ENCODE data around the gene BAZ2B. TPM values are rescaled to one million over a fixed set of nuclear protein-coding genes. Genes with fewer than 3 reads are reported as not detected.
A peak's percentile ranks its signal among the peaks of the same experiment; 100 is the strongest.

The BAZ2B gene
- total RNA-seq, 1 donor from 2014 or later, result 139 TPM

- ATAC-seq (no peak), DNase-seq (ENCODE audit: low spot score) (no peak)
- intact Hi-C loops (cut with DNase I), result no loop called here
Measured at GRCh38 chr2:159617100-159617499, 752 bp upstream of the BAZ2B start.

GRCh38 chr2:159615367-159616285 lies 722 bp downstream of the BAZ2B start:
- peak; percentile 92 for DNase-seq (ENCODE audit: low spot score)
- ATAC-seq, result peak; percentile 97
- intact Hi-C loops (cut with DNase I), result no loop called here

- DNase-seq (ENCODE audit: low spot score) (no peak), ATAC-seq (peak; percentile 78)
- intact Hi-C loops (cut with DNase I), result no loop called here
Measured at GRCh38 chr2:159614534-159615366, 1.6 kb downstream of the BAZ2B start.

GRCh38 chr2:159613651-159614285 lies 2.6 kb downstream of the BAZ2B start:
- no peak for ATAC-seq
- intact Hi-C loops (cut with DNase I), result no loop called here

GRCh38 chr2:159613091-159613490 lies 3.3 kb downstream of the BAZ2B start:
- ATAC-seq (no peak), DNase-seq (ENCODE audit: low spot score) (no peak)
- intact Hi-C loops (cut with DNase I), result no loop called here

More at GRCh38 chr2:159613651-159614285, 2.6 kb downstream of the BAZ2B start:
- DNase-seq (ENCODE audit: low spot score), result no peak

GRCh38 chr2:159612255-159612901 lies 4.0 kb downstream of the BAZ2B start:
- no peak for ATAC-seq
- DNase-seq (ENCODE audit: low spot score), result no peak
- intact Hi-C loops (cut with DNase I), result no loop called here

- intact Hi-C loops (cut with DNase I), result no loop called here
- DNase-seq (ENCODE audit: low spot score) (no peak), ATAC-seq (no peak)
Measured at GRCh38 chr2:159609811-159610549, 6.4 kb downstream of the BAZ2B start.

GRCh38 chr2:159608723-159609308 lies 7.5 kb downstream of the BAZ2B start:
- intact Hi-C loops (cut with DNase I), result no loop called here
- DNase-seq (ENCODE audit: low spot score) (no peak), ATAC-seq (no peak)

GRCh38 chr2:159608108-159608507 lies 8.2 kb downstream of the BAZ2B start:
- DNase-seq (ENCODE audit: low spot score) (no peak), ATAC-seq (no peak)
- intact Hi-C loops (cut with DNase I), result no loop called here

GRCh38 chr2:159606287-159606686 lies 10.1 kb downstream of the BAZ2B start:
- ATAC-seq, result no peak
- intact Hi-C loops (cut with DNase I), result no loop called here
- DNase-seq (ENCODE audit: low spot score), result no peak

- ATAC-seq (peak; percentile 79), DNase-seq (ENCODE audit: low spot score) (no peak)
- intact Hi-C loops (cut with DNase I), result no loop called here
Measured at GRCh38 chr2:159605441-159606178, 10.7 kb downstream of the BAZ2B start.

GRCh38 chr2:159604159-159604558 lies 12.2 kb downstream of the BAZ2B start:
- ATAC-seq, result no peak
- DNase-seq (ENCODE audit: low spot score), result no peak
- intact Hi-C loops (cut with DNase I), result no loop called here

- ATAC-seq (no peak), DNase-seq (ENCODE audit: low spot score) (no peak)
- intact Hi-C loops (cut with DNase I), result no loop called here
Measured at GRCh38 chr2:159600752-159601151, 15.6 kb downstream of the BAZ2B start.

GRCh38 chr2:159595410-159596046 lies 20.8 kb downstream of the BAZ2B start:
- DNase-seq (ENCODE audit: low spot score), result no peak
- intact Hi-C loops (cut with DNase I), result no loop called here
- ATAC-seq, result no peak

- intact Hi-C loops (cut with DNase I), result no loop called here
- no peak for DNase-seq (ENCODE audit: low spot score)
- ATAC-seq, result peak; percentile 70
Measured at GRCh38 chr2:159592441-159592840, 23.9 kb downstream of the BAZ2B start.

GRCh38 chr2:159591221-159591620 lies 25.1 kb downstream of the BAZ2B start:
- ATAC-seq (no peak), DNase-seq (ENCODE audit: low spot score) (no peak)
- intact Hi-C loops (cut with DNase I), result no loop called here

- DNase-seq (ENCODE audit: low spot score), result no peak
- ATAC-seq, result no peak
- intact Hi-C loops (cut with DNase I), result no loop called here
Measured at GRCh38 chr2:159589286-159589685, 27.1 kb downstream of the BAZ2B start.
